ENCODE measurements around the gene PDPN.

Gene PDPN

GRCh38 chr1:13619909-13620308, 36.3 kb downstream of the PDPN start:
- DNase-seq = no peak

- DNase-seq = no peak
These were observed 37.2 kb downstream of the PDPN start for GRCh38 chr1:13620825-13621224.

DNA sequence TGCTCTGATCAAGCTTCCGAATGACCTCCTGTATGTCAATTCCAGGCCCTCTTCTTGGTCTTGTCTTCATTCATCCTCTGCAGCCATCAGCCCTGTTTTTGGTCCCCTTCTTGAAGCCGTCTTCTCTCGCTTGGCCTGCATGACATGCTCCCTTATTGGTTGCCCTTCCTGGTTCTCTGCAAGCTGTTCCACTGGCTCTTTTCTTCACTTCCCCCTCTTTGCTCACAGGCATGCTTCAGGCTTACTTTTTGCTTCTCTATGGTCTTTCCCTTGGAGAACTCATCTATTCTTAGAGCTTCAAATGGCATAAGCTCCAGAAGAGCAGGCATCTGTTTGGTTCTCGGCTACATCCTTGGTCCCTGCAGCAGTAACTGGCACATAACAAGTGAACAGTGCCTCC, 38.8 kb downstream of the PDPN start:
- no peak for DNase-seq

GRCh38 chr1:13623021-13623637, 39.5 kb downstream of the PDPN start:
- DNase-seq = no peak

- DNase-seq = no peak
These were observed 40.9 kb downstream of the PDPN start for GRCh38 chr1:13624526-13624925.

DNA sequence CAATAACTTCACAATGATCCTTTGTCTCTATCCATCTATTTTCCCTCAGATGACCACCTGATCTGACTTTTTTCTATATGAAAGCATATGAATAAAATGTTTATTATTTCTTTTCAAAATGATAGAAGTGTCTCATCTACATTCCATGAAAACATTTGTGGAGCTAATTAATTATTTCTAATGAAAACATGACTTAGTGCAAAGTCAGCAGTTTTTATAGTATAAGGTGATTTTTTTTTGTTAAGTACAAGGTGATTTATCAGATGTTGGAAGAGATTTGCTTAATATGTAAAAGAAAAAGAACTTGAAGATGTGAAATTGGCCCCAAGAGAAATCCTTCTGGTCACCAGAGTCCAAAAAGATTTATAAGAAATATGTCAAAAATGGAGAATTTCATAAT, 43.5 kb downstream of the PDPN start:
- no peak for DNase-seq

DNA sequence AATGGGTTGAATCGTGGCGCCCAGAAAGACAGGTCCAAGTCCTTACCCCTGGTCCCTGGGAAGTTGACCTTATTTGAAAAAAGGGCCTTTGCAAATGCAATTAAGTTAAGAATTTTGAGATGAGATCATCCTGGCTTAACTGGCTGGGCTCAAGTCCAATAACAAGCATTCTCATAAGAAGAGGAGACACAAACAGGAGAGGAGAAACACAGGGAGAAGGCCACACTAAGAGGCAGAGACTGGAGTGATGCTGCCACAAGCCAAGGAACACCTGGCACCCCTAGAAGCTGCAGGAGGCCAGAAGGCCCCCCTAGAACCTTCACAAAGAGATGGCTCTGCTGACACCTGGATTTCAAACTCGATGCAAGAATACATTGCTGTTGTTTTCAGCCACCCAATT, 44.6 kb downstream of the PDPN start:
- no peak for DNase-seq

- DNase-seq = no peak
These were observed 45.1 kb downstream of the PDPN start for GRCh38 chr1:13628711-13629110.

DNA sequence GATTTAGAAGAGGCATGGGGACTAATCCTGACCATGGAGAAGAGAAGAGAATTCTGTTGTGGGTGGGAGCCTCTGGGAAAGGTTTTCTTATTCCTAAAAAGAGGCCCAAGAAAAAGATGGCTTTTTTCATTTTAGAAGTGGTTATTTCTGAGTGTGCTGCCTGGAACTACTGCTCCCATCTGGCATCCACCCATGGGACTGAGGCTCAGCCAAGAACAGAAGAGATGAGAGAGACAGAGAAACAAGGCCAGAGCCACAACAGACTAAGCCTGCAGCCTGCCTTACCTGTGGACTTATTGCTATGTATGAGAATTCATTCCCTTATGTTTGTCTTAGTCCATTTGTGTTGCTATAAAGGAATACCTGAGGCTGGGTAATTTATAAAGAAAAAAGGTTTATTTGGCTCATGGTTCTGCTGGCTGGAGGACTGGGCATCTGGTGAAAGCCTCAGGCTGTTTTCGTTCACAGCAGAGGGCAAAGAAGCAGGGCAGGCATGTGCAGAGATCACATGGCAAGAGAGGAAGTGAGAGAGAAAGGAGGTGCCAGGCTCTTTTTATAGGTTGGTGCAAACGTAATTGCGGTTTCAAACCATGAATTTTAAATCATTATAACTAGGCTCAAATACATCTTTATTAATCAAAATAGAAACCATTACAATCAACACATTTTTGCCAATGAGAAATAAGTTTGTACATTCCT, 58.8 kb downstream of the PDPN start:
- DNase-seq = no peak

DNA sequence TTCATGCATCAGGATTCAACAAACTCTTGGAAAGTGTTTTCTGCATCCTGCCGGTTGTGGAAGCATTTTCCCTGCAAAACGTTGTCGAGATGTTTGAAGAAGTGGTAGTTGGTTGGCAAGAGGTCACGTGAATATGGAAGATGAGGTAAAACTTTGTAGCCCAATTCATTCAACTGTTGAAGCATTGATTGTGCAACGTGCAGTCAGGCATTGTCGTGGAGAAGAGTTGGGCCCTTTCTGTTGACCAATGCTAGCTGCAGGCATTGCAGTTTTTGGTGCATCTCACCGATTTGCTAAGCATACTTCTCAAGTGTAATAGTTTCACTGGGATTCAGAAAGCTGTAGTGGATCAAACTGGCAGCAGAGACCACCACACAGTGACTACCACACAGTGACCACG, 59.4 kb downstream of the PDPN start:
- DNase-seq = no peak

DNA sequence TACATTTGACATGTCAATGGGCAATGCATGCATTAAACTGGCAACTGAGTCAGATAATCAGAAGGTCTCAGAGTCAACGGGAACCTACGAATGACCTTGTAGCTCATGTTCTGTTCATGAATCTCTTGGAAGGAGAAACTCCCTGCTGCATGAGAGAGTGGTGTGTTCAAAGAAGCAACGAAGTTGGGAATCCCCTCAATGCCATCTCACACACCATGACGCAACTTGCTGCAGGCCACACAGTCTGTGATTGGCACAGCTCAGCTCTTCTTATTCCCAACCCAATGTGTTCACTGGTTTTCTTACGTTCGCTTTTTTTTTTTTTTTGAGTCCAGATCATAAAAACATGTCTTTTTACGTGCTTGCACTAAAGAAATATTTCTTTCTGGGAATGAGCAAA, 62.9 kb downstream of the PDPN start:
- no peak for DNase-seq

DNA sequence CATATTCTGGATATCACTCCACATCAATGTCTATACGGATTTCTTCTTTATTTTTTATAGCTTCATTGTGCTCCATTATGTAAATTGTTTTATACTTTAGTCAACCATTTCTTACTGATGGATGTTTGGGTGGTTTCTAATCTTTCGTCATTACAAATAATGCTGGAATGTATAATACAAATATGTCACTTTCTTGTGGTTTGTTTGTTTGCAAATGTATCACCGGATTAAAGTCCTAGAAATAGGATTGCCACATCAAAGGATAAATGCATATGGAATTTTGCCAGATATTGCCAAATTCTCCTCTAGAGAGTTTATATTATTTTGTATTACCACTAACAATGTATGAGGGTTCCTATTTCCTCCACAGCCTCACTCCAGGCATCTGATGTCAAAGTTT, 67.6 kb downstream of the PDPN start:
- no peak for DNase-seq

DNA sequence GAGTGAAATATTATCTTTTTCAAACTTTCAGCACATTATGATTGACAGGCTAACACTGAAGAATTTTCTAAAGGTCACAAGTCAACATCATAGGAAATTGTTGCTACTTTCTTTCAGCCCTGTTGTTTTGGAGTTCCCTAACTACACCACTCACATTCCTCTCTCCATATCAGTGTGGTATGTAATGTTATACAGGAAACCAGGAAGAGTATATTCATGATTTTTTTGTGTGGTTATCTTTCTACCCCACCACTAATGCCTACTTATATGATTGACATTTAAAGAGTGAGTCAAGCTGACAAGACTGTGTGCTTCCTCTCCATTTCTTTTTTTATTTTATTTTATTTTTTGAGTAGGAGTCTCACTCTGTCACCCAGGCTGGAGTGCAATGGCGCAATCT, 68.6 kb downstream of the PDPN start:
- DNase-seq = no peak

- DNase-seq = no peak
These were observed 77.9 kb downstream of the PDPN start for GRCh38 chr1:13661539-13661938.

DNA sequence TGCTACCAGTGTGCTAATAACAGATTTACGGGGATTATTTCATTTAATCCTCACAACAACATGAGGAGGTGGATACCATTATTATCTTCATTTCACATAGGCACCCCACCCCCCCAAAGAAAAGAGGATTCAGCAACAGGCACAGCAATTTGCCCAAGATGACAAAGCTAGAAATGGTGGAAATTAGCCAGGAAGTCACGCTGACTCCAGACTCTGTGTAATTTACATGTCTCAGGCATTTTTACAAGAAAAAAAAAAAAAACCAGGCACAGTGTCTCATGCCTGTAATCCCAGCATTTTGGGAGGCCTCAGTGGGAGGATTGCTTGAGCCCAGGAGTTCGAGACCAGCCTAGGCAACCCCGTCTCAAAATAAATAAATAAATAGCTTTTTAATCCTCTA, 78.9 kb downstream of the PDPN start:
- DNase-seq = no peak

DNA sequence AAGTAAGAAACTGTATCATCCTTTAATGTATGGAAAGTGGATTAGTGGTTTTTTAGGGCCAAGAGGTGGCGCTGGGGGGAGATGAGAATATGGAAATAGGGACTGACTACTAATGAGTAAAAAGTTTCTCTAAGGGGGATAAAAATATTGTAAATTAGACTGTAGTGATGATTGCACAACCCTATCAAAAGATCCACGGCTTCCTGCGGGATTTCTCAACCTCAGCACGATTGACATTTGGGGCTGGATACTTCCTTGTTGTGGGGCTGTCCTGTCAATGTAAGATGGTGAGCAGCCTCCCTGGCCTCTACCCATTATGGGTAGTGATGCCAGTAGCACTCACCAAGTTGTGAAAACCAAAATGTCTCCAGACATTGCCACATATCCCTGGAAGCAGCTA, 80.3 kb downstream of the PDPN start:
- DNase-seq = no peak

DNA sequence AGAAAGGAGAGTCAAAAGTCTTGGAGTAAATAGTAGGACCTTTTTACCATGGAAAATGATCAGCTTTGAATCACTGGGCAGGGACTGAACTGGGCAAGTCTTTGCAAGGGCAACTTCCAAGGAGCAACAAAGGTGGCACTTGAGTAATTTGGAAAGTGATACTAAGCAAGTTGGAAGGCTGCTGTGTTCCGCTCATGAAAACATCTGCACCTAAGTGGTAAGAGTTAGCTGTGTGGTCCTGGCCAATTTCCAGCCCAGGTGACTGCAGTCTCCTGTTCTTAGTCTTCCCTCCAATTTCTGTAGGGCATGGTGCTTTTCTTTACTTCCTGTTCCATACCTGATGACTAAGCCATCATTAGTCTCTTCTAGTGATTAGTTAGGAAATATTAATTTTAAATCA, 80.8 kb downstream of the PDPN start:
- no peak for DNase-seq

DNA sequence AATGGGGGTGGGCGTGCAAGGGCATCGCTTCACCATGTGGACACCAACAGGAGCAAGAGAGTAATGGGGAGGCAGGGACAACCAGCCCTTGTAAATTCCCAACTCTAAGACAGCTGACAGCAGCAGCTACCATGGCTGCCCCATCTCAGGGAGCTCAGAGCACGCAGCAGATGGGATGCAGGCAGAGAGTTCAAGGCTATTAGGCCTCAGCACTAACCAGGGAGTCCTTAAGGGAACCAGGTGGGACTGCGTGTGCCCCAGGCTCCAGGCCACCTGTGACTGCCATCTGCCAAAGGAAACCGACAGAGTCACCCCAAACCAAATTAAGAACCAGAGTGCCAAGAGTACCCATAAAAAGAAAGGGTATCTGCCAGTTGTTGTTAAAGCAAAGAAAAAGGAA, 82.7 kb downstream of the PDPN start:
- DNase-seq = no peak

Measured in activated CD4-positive, alpha-beta T cell treated with anti-CD3 and anti-CD28 coated beads, Interleukin-2, amount 50 U/mL, for 48 hours (primary cell).